A549 (cell line): Measurements from ENCODE around the gene TPM2. TPM values are rescaled to one million over a fixed set of nuclear protein-coding genes. Genes with fewer than 3 reads are reported as not detected.

Experiments
- ATAC-seq, 2 experiments: fragments of 200-7000 bp in 1 of 2; fragments of >200 bp in 1 of 2; cut with Nextera tagmentation in 1 of 2; cut with Tn5 transposase in 1 of 2; 3 replicates each; pipeline versions ENCODE4 v1.8.0 to v1.9.1; 2018 to 2020; ENCODE audit warnings: mild to moderate bottlenecking in 1 of 2, moderate library complexity in 1 of 2
- CTCF ChIA-PET: fragments of 300-600 bp; sonication (Branson Sonifier 250); formaldehyde crosslinking; extraction: SDS; loops from one replicate; lab custom pipeline; 2021; ENCODE audit warnings: antibody characterized with exemption, inconsistent platforms; lab: Yijun Ruan, JAX
- POLR2A ChIA-PET: fragments of 350-600 bp; formaldehyde crosslinking; extraction: SDS; loops from one replicate; lab custom pipeline; 2021; ENCODE audit warnings: antibody characterized with exemption, inconsistent platforms; lab: Yijun Ruan, JAX
- DNase-seq, 2 experiments: peaks; one replicate each; pipeline versions ENCODE4 v3.0.0 to v3.0.0-alpha.2; 2011 to 2016; ENCODE audit warnings: low read depth in 1 of 2, low spot score in 1 of 2
- FAIRE-seq: peaks from 2 replicates; lab custom pipeline; 2011; peaks lifted over from hg19 to GRCh38; lab: Jason Lieb, UNC
- H3K27ac ChIP-seq, 2 experiments: fragments of >200 bp; sonication (Bioruptor Twin); formaldehyde crosslinking; 3 replicates each; pipeline ENCODE4 v1.5.1; 2016 to 2017
- H3K4me1 ChIP-seq: fragments of >200 bp; sonication (Bioruptor Twin); formaldehyde crosslinking; 3 replicates; pipeline ENCODE4 v1.6.1; 2016
- H3K4me2 ChIP-seq: fragments of >200 bp; sonication (Bioruptor Twin); formaldehyde crosslinking; 3 replicates; pipeline ENCODE4 v1.6.1; 2016
- H3K4me3 ChIP-seq: fragments of >200 bp; sonication (Bioruptor Twin); formaldehyde crosslinking; 3 replicates; pipeline ENCODE4 v1.5.1; 2016
- H3K9me3 ChIP-seq: fragments of >200 bp; sonication (Bioruptor Twin); formaldehyde crosslinking; 3 replicates; pipeline ENCODE4 v1.6.1; 2016
- CBX8 ChIP-seq: fragments of 200-600 bp; sonication (generic); IDR thresholded peaks from 2 replicates; pipeline ENCODE4 v1.6.1; 2016
- CEBPB ChIP-seq, 2 experiments: fragments of >200 bp in 1 of 2; sonication (Bioruptor Twin) in 1 of 2; formaldehyde crosslinking in 1 of 2; IDR thresholded peaks; 2 replicates each; pipeline ENCODE4 v1.6.1; 2012 to 2016
- EHF ChIP-seq: fragments of 250-450 bp; sonication (Bioruptor Pico); IDR thresholded peaks from 2 replicates; pipeline ENCODE4 v1.5.0; 2020; ENCODE audit warnings: mild to moderate bottlenecking
- EHMT2 ChIP-seq: fragments of 200-600 bp; sonication (generic); IDR thresholded peaks from 2 replicates; pipeline ENCODE4 v1.6.1; 2016; ENCODE audit warnings: antibody characterized with exemption, low read depth, mild to moderate bottlenecking, moderate library complexity
- GATA3 ChIP-seq: IDR thresholded peaks from 2 replicates; pipeline ENCODE4 v1.6.1; 2012; ENCODE audit warnings: borderline replicate concordance
- HDAC2 ChIP-seq: fragments of 200-600 bp; sonication (generic); IDR thresholded peaks from 2 replicates; pipeline ENCODE4 v1.6.1; 2016
- HES2 ChIP-seq: fragments of >200 bp; sonication (Bioruptor Twin); formaldehyde crosslinking; IDR thresholded peaks from 2 replicates; pipeline ENCODE4 v1.6.1; 2016
- HOXA7 ChIP-seq: fragments of 250-450 bp; sonication (Bioruptor Pico); IDR thresholded peaks from 2 replicates; pipeline ENCODE4 v1.5.0; 2020; ENCODE audit warnings: mild to moderate bottlenecking, moderate library complexity
- JUN ChIP-seq, 2 experiments: fragments of >200 bp; sonication (Bioruptor Twin); formaldehyde crosslinking; IDR thresholded peaks; 2 replicates in 1 of 2; 3 replicates in 1 of 2; pipeline ENCODE4 v1.6.1; 2016 to 2017
- JUNB ChIP-seq: fragments of >200 bp; sonication (Bioruptor Twin); formaldehyde crosslinking; IDR thresholded peaks from 2 replicates; pipeline ENCODE4 v1.6.1; 2016
- MAFK ChIP-seq: fragments of 450-650 bp; IDR thresholded peaks from 2 replicates; pipeline ENCODE4 v1.6.1; 2014; ENCODE audit not compliant: partially characterized antibody
- MAX ChIP-seq: IDR thresholded peaks from 2 replicates; pipeline ENCODE4 v1.6.1; 2012
- MAZ ChIP-seq: fragments of 150-350 bp; IDR thresholded peaks from 2 replicates; pipeline ENCODE4 v1.6.1; 2014; ENCODE audit warnings: antibody characterized with exemption, low read depth, low read length, borderline replicate concordance
- MYC ChIP-seq: IDR thresholded peaks from 2 replicates; pipeline ENCODE4 v1.6.1; 2012; ENCODE audit warnings: mild to moderate bottlenecking, inconsistent platforms, low read length, improper control_type of control experiment, borderline replicate concordance
- POLR2A ChIP-seq: IDR thresholded peaks from 2 replicates; pipeline ENCODE4 v1.6.1; 2012; ENCODE audit warnings: mild to moderate bottlenecking, low read length
- RAD21 ChIP-seq, 2 experiments: fragments of >200 bp in 1 of 2; sonication (Bioruptor Twin) in 1 of 2; formaldehyde crosslinking in 1 of 2; IDR thresholded peaks in 1 of 2; conservative IDR thresholded peaks in 1 of 2; 2 replicates in 1 of 2; 3 replicates in 1 of 2; pipeline ENCODE4 v1.6.1; 2012 to 2018; ENCODE audit warnings: inconsistent platforms in 1 of 2
- RARB ChIP-seq: fragments of 250-450 bp; sonication (Bioruptor Pico); IDR thresholded peaks from 2 replicates; pipeline ENCODE4 v1.8.0; 2021; ENCODE audit warnings: mild to moderate bottlenecking, moderate library complexity
- REST ChIP-seq: fragments of 200-600 bp; sonication (generic); IDR thresholded peaks from 2 replicates; pipeline ENCODE4 v1.6.1; 2016; ENCODE audit warnings: antibody characterized with exemption, mild to moderate bottlenecking, moderate library complexity
- SMC3 ChIP-seq: fragments of >200 bp; sonication (Bioruptor Twin); formaldehyde crosslinking; IDR thresholded peaks from 3 replicates; pipeline ENCODE4 v1.6.1; 2018; ENCODE audit warnings: inconsistent platforms
- ZC3H11A ChIP-seq: fragments of 450-650 bp; IDR thresholded peaks from 2 replicates; pipeline ENCODE4 v1.6.1; 2014; ENCODE audit warnings: antibody characterized with exemption, mild to moderate bottlenecking
- ZSCAN20 ChIP-seq: fragments of 250-450 bp; sonication (Bioruptor Pico); IDR thresholded peaks from 2 replicates; pipeline ENCODE4 v1.8.0; 2022; ENCODE audit warnings: mild to moderate bottlenecking, moderate library complexity
- WGBS: methylation state at CpG from one replicate; pipeline ENCODE4 v1.1.6; 2017; ENCODE audit errors: missing lambda C conversion rate; 5-methylcytosine and 5-hydroxymethylcytosine counted together
- polyA plus RNA-seq, 4 experiments: library from polyadenylated mRNA; depleted of rRNA in 3 of 4; stranded (reverse); fragments of >200 nt; fragmentation: RNase III in 1 of 4; extraction: RNeasy Plus Mini Kit Qiagen cat#74134 plus additional on column Dnase treatment in 1 of 4; gene quantifications; 2 replicates in 3 of 4; 3 replicates in 1 of 4; pipeline ENCODE4 v1.2.3, GENCODE V29; 2011 to 2017
- TF ChIP-seq, protein P1 (sequence below): IDR thresholded peaks from 2 replicates; pipeline ENCODE4 v1.6.1; 2012; ENCODE audit warnings: low read depth, borderline replicate concordance
- TF ChIP-seq, protein P2 (sequence below): fragments of >200 bp; sonication (Bioruptor Twin); formaldehyde crosslinking; IDR thresholded peaks from 3 replicates; pipeline ENCODE4 v1.5.1; 2016
- TF ChIP-seq, protein P3 (sequence below): fragments of >200 bp; sonication (Bioruptor Twin); formaldehyde crosslinking; IDR thresholded peaks from 3 replicates; pipeline ENCODE4 v1.6.1; 2016

TPM2 gene
- polyA plus RNA-seq, 2 of the 4 experiments (the other 2 are of a cell fraction) = 281 to 956 TPM

DNA sequence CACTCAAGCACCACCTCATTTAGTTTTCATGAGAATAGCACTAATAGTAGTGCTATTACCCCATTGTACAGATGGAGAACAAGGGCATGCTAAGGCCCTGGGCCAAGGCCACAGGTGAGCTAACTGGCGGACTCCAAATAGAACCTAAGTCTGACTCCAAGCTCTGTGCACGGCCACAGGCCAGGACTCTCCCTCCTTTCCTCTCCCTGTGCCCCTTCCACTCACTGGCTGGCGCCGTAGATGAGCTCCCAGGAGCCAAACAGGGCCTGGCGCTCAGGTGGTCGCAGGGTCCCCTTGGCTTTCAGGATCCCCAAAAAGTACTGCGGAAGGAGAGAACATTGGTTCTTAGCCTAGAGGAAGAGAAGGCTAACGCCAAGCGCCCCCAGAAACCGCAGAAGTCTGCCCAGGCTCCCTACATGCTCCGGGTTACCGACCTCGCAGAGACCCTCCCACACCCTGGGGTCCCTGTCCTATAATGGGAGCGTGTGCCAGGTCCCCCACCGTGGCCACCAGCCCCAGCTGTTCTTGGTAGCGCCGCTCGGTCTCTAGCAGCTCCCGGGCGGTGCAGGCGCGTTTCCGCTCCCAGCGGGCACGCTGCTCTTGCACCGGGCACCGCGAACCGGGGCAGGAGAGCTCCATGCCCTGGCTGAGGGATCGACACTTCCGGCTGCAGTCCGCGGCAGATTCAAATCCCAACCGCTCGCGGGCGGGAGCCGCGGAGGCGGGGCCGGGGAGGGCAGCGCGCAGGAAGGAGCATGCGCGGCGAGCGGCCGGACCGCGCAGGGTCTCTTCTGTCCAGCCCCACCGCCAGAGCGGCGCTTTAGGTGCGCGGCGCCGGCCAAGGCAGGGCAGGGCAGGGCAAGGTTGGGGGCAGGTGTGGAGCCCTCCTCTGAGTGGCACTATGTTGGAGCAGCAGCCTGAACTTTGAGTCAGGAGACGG lies 24.9 kb downstream of the TPM2 start, which contains the start of gene ARHGEF39:
ARHGEF39 (minus strand) TSS at position 665 of the 940 bp plus-strand sequence; CDS start at position 639, 26 bp downstream.
- no peak for FAIRE-seq

DNA sequence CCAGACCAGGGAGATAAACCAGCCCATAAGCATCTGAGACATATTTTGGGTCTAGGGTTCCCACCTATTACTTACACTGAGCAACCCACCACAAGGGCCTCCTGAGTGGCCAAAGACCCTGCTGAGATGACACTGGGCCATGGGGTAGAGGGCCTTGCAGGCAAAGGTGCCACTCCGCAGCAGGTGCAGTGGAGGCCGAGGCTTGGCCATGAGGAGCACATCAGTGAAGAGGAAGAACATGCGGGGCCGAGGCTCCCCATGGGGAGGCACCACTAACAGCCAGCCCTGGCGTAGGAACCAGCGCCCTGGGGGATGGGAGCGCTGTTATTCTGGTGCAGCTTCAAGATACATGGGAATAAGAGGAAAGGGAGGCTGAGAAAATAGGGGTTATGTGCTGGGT lies 27.3 kb downstream of the TPM2 start:
- H3K27ac ChIP-seq = no peak overlapping the region
- no peak overlapping the region for H3K4me3 ChIP-seq
- no peak for FAIRE-seq
- TF ChIP-seq RARB (CRISPR knock-in tag) (no peak), MAFK (no peak), CEBPB (IDR thresholded peaks at IDR 0.05) (no peak), EHMT2 (no peak), ZSCAN20 (CRISPR knock-in tag) (no peak), GATA3 (no peak), REST (no peak), MAX (no peak), HOXA7 (CRISPR knock-in tag) (no peak), CBX8 (no peak), JUNB (no peak), MAZ (no peak), HDAC2 (no peak), HES2 (no peak)
- TF ChIP-seq, protein P1, sequence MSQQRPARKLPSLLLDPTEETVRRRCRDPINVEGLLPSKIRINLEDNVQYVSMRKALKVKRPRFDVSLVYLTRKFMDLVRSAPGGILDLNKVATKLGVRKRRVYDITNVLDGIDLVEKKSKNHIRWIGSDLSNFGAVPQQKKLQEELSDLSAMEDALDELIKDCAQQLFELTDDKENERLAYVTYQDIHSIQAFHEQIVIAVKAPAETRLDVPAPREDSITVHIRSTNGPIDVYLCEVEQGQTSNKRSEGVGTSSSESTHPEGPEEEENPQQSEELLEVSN = no peak

More for the DNA sequence above, 24.9 kb downstream of the TPM2 start, which contains the start of gene ARHGEF39:
- ATAC-seq (peak; percentile 87 to 88), DNase-seq (peak; percentile 86 to 94)
- TF ChIP-seq JUN (IDR thresholded peaks at IDR 0.05) (peak; percentile 52 to 87; a peak in 3 of 5 replicates), JUNB (no peak), POLR2A (peak; percentile 65), SMC3 (peak; percentile 46; the same call in 2 of the 3 replicates), HDAC2 (no peak), RAD21 (conservative IDR thresholded peaks at IDR 0.05 in 1 of 2, IDR thresholded peaks at IDR 0.05 in 1 of 2) (peak; percentile 39 to 62; a peak in 4 of 5 replicates), MAZ (0 out of 2 replicates have a peak, but pooled peaks have one; percentile 60), ZC3H11A (no peak), MAX (peak; percentile 91), EHF (CRISPR knock-in tag) (no peak), GATA3 (no peak), MYC (peak; percentile 34; the same call in 1 of the 2 replicates)
- TF ChIP-seq, protein P2, sequence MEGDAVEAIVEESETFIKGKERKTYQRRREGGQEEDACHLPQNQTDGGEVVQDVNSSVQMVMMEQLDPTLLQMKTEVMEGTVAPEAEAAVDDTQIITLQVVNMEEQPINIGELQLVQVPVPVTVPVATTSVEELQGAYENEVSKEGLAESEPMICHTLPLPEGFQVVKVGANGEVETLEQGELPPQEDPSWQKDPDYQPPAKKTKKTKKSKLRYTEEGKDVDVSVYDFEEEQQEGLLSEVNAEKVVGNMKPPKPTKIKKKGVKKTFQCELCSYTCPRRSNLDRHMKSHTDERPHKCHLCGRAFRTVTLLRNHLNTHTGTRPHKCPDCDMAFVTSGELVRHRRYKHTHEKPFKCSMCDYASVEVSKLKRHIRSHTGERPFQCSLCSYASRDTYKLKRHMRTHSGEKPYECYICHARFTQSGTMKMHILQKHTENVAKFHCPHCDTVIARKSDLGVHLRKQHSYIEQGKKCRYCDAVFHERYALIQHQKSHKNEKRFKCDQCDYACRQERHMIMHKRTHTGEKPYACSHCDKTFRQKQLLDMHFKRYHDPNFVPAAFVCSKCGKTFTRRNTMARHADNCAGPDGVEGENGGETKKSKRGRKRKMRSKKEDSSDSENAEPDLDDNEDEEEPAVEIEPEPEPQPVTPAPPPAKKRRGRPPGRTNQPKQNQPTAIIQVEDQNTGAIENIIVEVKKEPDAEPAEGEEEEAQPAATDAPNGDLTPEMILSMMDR = peak; percentile 47
- TF ChIP-seq, protein P3, sequence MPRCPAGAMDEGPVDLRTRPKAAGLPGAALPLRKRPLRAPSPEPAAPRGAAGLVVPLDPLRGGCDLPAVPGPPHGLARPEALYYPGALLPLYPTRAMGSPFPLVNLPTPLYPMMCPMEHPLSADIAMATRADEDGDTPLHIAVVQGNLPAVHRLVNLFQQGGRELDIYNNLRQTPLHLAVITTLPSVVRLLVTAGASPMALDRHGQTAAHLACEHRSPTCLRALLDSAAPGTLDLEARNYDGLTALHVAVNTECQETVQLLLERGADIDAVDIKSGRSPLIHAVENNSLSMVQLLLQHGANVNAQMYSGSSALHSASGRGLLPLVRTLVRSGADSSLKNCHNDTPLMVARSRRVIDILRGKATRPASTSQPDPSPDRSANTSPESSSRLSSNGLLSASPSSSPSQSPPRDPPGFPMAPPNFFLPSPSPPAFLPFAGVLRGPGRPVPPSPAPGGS = peak; percentile 48; the same call in 1 of the 3 replicates
- TF ChIP-seq, protein P1 = peak; percentile 76; the same call in 1 of the 2 replicates
- Histone ChIP-seq H3K4me3 (peak within 1 kb of the TSS; percentile 71), H3K4me2 (peak within 1 kb of the TSS; percentile 98), H3K9me3 (no peaks in the 10 kb centered on the region), H3K4me1 (peaks cover 49% of the 10 kb centered on the region), H3K27ac (peak within 1 kb of the TSS; percentile 94 to 97)
- WGBS = 6% methylated on average over 37 of the region's 58 CpGs
- ChIA-PET POLR2A (interaction anchor here (1.0 to 2.6 kb wide), 9 partner anchors 19 to 84 kb away, joined by 3 to 21 read pairs (median 3); partner anchors contain the start of genes CREB3, GBA2, RGP1 and TLN1), CTCF (interaction anchor here (0.9 to 21.5 kb wide), 17 partner anchors 9 to 217 kb away, joined by 3 to 498 read pairs (median 5); partner anchors contain the start of genes CA9, CREB3, TLN1 and TPM2)

More for the DNA sequence above, 27.3 kb downstream of the TPM2 start:
- ATAC-seq (no peak), DNase-seq (no peak)
- POLR2A ChIA-PET = no interaction called here
- WGBS = 99% methylated on average over 5 of the region's 7 CpGs
- CTCF ChIA-PET = interaction anchor here (0.9 to 21.5 kb wide), 10 partner anchors 13 to 116 kb away, joined by 3 to 498 read pairs (median 12); partner anchors contain the start of genes CA9, CREB3, GBA2 and RGP1
- H3K4me1 ChIP-seq = peaks cover 42% of the 10 kb centered on the region
- no peak overlapping the region for H3K4me2 ChIP-seq
- no peaks in the 10 kb centered on the region for H3K9me3 ChIP-seq
